SK-N-SH treated with all-trans-retinoic acid at 6 μM for 48 hours (cell line): Measurements from ENCODE around the gene MYL12B.

Source experiments
- CSDC2 ChIP-seq: fragments of 250-450 bp; sonication (Bioruptor Pico); IDR thresholded peaks from 2 replicates; pipeline ENCODE4 v1.5.0; 2020; ENCODE audit warnings: mild to moderate bottlenecking, moderate library complexity
- RARB ChIP-seq: fragments of 250-450 bp; sonication (Bioruptor Pico); IDR thresholded peaks from 2 replicates; pipeline ENCODE4 v1.8.0; 2021; ENCODE audit warnings: mild to moderate bottlenecking, moderate library complexity
- TCF4 ChIP-seq: fragments of 250-450 bp; sonication (Bioruptor Pico); IDR thresholded peaks from 2 replicates; pipeline ENCODE4 v1.8.0; 2021; ENCODE audit warnings: mild to moderate bottlenecking, moderate library complexity, borderline replicate concordance
- TF ChIP-seq, protein P1 (sequence below): fragments of 250-450 bp; sonication (Bioruptor Pico); IDR thresholded peaks from 2 replicates; pipeline ENCODE4 v1.5.0; 2020; ENCODE audit warnings: mild to moderate bottlenecking, moderate library complexity
- TF ChIP-seq, protein P2 (sequence below): fragments of 250-450 bp; sonication (Bioruptor Pico); IDR thresholded peaks from 2 replicates; pipeline ENCODE4 v1.8.0; 2020; ENCODE audit warnings: mild to moderate bottlenecking, moderate library complexity, borderline replicate concordance
- TF ChIP-seq, protein P3 (sequence below): fragments of 250-450 bp; sonication (Bioruptor Pico); IDR thresholded peaks from 2 replicates; pipeline ENCODE4 v1.5.1; 2020; ENCODE audit warnings: low read depth, mild to moderate bottlenecking, moderate library complexity

DNA sequence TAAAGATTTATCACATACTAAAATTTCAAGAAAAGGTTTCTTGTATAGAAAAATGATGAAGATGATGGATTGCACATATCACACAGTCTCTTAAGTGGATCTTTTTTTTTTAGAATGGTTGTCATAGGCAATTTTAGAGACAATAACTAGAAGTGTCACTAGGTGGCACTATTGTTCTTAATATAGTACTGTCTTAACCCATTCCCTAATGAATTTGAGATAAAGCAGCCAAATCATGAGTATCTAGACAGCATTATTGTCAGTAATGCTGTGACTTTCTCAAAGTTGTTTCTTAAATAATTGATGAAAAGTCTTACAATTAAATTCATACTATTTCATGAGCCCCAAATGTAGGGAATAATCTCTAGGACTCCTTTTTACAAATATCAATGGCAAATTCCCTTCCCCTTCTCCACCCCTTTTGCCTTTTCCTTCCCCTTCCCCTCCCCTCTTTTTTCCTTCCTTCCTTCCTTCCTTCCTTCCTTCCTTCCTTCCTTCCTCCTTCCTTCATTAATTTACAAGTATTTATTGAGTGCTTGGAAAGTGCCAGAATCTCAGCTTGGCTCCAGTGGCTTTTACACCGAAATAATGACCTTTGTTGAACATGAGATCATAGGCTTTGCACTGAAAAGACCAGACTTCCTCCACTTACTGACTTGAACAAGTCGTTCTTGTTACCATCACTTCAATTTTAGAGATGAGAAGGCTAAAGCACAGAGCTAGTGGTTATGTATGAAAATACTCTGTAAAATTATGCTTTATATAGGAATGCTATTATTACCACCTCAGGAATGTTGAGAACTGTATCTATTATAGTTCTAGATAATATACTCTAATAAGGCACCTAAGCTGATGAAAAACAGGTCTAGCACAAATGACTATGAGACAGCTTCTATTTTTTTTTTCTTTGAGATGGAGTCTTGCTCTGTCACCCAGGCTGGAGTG lies 19.8 kb downstream of the MYL12B start:
- TF ChIP-seq, protein P1, sequence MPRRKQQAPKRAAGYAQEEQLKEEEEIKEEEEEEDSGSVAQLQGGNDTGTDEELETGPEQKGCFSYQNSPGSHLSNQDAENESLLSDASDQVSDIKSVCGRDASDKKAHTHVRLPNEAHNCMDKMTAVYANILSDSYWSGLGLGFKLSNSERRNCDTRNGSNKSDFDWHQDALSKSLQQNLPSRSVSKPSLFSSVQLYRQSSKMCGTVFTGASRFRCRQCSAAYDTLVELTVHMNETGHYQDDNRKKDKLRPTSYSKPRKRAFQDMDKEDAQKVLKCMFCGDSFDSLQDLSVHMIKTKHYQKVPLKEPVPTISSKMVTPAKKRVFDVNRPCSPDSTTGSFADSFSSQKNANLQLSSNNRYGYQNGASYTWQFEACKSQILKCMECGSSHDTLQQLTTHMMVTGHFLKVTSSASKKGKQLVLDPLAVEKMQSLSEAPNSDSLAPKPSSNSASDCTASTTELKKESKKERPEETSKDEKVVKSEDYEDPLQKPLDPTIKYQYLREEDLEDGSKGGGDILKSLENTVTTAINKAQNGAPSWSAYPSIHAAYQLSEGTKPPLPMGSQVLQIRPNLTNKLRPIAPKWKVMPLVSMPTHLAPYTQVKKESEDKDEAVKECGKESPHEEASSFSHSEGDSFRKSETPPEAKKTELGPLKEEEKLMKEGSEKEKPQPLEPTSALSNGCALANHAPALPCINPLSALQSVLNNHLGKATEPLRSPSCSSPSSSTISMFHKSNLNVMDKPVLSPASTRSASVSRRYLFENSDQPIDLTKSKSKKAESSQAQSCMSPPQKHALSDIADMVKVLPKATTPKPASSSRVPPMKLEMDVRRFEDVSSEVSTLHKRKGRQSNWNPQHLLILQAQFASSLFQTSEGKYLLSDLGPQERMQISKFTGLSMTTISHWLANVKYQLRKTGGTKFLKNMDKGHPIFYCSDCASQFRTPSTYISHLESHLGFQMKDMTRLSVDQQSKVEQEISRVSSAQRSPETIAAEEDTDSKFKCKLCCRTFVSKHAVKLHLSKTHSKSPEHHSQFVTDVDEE (CRISPR knock-in tag): no peak
- TF ChIP-seq, protein P2, sequence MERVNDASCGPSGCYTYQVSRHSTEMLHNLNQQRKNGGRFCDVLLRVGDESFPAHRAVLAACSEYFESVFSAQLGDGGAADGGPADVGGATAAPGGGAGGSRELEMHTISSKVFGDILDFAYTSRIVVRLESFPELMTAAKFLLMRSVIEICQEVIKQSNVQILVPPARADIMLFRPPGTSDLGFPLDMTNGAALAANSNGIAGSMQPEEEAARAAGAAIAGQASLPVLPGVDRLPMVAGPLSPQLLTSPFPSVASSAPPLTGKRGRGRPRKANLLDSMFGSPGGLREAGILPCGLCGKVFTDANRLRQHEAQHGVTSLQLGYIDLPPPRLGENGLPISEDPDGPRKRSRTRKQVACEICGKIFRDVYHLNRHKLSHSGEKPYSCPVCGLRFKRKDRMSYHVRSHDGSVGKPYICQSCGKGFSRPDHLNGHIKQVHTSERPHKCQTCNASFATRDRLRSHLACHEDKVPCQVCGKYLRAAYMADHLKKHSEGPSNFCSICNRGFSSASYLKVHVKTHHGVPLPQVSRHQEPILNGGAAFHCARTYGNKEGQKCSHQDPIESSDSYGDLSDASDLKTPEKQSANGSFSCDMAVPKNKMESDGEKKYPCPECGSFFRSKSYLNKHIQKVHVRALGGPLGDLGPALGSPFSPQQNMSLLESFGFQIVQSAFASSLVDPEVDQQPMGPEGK (CRISPR knock-in tag): no peak
- no peak for TF ChIP-seq RARB
- no peak; the same call in 1 of the 2 replicates for TF ChIP-seq TCF4 (CRISPR knock-in tag)
- no peak for TF ChIP-seq CSDC2 (CRISPR knock-in tag)
- TF ChIP-seq, protein P3, sequence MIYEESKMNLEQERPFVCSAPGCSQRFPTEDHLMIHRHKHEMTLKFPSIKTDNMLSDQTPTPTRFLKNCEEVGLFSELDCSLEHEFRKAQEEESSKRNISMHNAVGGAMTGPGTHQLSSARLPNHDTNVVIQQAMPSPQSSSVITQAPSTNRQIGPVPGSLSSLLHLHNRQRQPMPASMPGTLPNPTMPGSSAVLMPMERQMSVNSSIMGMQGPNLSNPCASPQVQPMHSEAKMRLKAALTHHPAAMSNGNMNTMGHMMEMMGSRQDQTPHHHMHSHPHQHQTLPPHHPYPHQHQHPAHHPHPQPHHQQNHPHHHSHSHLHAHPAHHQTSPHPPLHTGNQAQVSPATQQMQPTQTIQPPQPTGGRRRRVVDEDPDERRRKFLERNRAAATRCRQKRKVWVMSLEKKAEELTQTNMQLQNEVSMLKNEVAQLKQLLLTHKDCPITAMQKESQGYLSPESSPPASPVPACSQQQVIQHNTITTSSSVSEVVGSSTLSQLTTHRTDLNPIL: no peak
